ENCODE data around the gene ELOVL6. TPM values are rescaled to one million over a fixed set of nuclear protein-coding genes. Genes with fewer than 3 reads are reported as not detected.

The ELOVL6 gene
- total RNA-seq, 1 experiment from 2014 or later, result 2.2 TPM

GRCh38 chr4:110184140-110184790 is 14.2 kb downstream of the ELOVL6 start:
- H3K36me3 ChIP-seq (ENCODE audit: low read depth, low read length), result no peaks in the 10 kb centered on the region
- no peak overlapping the region for H3K9ac ChIP-seq (ENCODE audit: low read length)
- no peak overlapping the region for H3K27ac ChIP-seq (ENCODE audit: low read length)
- no TSS peak for BruUV-seq (replicated peaks)
- no peaks in the 10 kb centered on the region for H4K20me1 ChIP-seq (ENCODE audit: low read length)
- ATAC-seq, result no peak
- no peaks in the 10 kb centered on the region for H3K27me3 ChIP-seq (ENCODE audit: low read length)
- no peak overlapping the region for H2AFZ ChIP-seq (ENCODE audit: low read length)
- H3K4me1 ChIP-seq (ENCODE audit: insufficient read depth, low read length), result no peaks in the 10 kb centered on the region
- intact Hi-C loops (cut with micrococcal nuclease), result no loop called here
- H3F3A ChIP-seq (ENCODE audit: low read length, unreplicated experiment), result no peaks in the 10 kb centered on the region
- no peaks in the 10 kb centered on the region for H3K79me2 ChIP-seq (ENCODE audit: low read length)
- no peaks in the 10 kb centered on the region for H3K9me3 ChIP-seq (ENCODE audit: low read length)
- H3K9me2 ChIP-seq (replicated peaks; ENCODE audit: low read length), result no peaks in the 10 kb centered on the region
- no peak overlapping the region for H3K4me2 ChIP-seq (ENCODE audit: low read length)
- no peak for DNase-seq
- POLR2A ChIA-PET (ENCODE audit: unreplicated experiment), result no interaction called here
- TF ChIP-seq EZH2phosphoT487 (IDR thresholded peaks at IDR 0.05; ENCODE audit: borderline replicate concordance, low read length) (no peak), CTCF (conservative IDR thresholded peaks at IDR 0.05; ENCODE audit: low read depth, low read length) (no peak), EZH2 (IDR thresholded peaks at IDR 0.05; ENCODE audit: low read length, unreplicated experiment) (no peak)
- CTCF ChIA-PET, result no interaction called here
- H3K4me3 ChIP-seq (ENCODE audit: low read length), result no peak overlapping the region

GRCh38 chr4:110183643-110184042 is 14.8 kb downstream of the ELOVL6 start:
- intact Hi-C loops (cut with micrococcal nuclease), result no loop called here
- no peak for ATAC-seq
- H2AFZ ChIP-seq (ENCODE audit: low read length), result no peak overlapping the region
- no peak overlapping the region for H3K9ac ChIP-seq (ENCODE audit: low read length)
- H3K27me3 ChIP-seq (ENCODE audit: low read length), result no peaks in the 10 kb centered on the region
- H3K79me2 ChIP-seq (ENCODE audit: low read length), result no peaks in the 10 kb centered on the region
- H3K27ac ChIP-seq (ENCODE audit: low read length), result no peak overlapping the region
- H4K20me1 ChIP-seq (ENCODE audit: low read length), result no peaks in the 10 kb centered on the region
- POLR2A ChIA-PET (ENCODE audit: unreplicated experiment), result no interaction called here
- no peaks in the 10 kb centered on the region for H3K36me3 ChIP-seq (ENCODE audit: low read depth, low read length)
- H3K4me1 ChIP-seq (ENCODE audit: insufficient read depth, low read length), result no peaks in the 10 kb centered on the region
- DNase-seq, result no peak
- no peaks in the 10 kb centered on the region for H3K9me2 ChIP-seq (replicated peaks; ENCODE audit: low read length)
- no peaks in the 10 kb centered on the region for H3F3A ChIP-seq (ENCODE audit: low read length, unreplicated experiment)
- CTCF ChIA-PET, result no interaction called here
- H3K4me2 ChIP-seq (ENCODE audit: low read length), result no peak overlapping the region
- H3K9me3 ChIP-seq (ENCODE audit: low read length), result no peaks in the 10 kb centered on the region
- no TSS peak for BruUV-seq (replicated peaks)
- H3K4me3 ChIP-seq (ENCODE audit: low read length), result no peak overlapping the region
- TF ChIP-seq EZH2phosphoT487 (IDR thresholded peaks at IDR 0.05; ENCODE audit: borderline replicate concordance, low read length) (no peak), CTCF (conservative IDR thresholded peaks at IDR 0.05; ENCODE audit: low read depth, low read length) (no peak), EZH2 (IDR thresholded peaks at IDR 0.05; ENCODE audit: low read length, unreplicated experiment) (no peak)

DNA sequence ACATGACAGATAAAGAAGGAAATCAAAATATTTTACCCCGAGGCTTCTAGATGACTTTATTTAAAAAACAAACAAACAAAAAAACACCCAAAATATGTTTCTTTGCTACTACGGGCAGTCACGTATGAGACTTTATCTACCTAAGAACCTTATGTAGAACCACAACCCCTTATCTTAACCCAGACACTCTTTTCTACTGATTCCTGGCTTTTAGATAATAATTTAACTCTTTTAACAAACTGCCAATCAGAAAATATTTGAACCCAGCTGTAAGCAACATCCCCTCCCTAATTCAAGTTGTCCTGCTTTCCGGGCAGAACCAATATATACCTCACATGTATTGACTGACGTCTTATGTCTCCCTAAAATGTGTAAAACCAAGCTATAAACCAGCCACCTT is 15.4 kb downstream of the ELOVL6 start:
- no peak for TF ChIP-seq EZH2phosphoT487 (IDR thresholded peaks at IDR 0.05; ENCODE audit: borderline replicate concordance, low read length)
- intact Hi-C loops (cut with micrococcal nuclease), result no loop called here
- Histone ChIP-seq H2AFZ (ENCODE audit: low read length) (no peak overlapping the region), H4K20me1 (ENCODE audit: low read length) (no peaks in the 10 kb centered on the region), H3K4me2 (ENCODE audit: low read length) (no peak overlapping the region), H3K27ac (ENCODE audit: low read length) (no peak overlapping the region), H3K9ac (ENCODE audit: low read length) (no peak overlapping the region), H3K27me3 (ENCODE audit: low read length) (no peaks in the 10 kb centered on the region), H3K79me2 (ENCODE audit: low read length) (no peaks in the 10 kb centered on the region), H3K9me3 (ENCODE audit: low read length) (no peaks in the 10 kb centered on the region), H3F3A (ENCODE audit: low read length, unreplicated experiment) (no peaks in the 10 kb centered on the region), H3K4me3 (ENCODE audit: low read length) (no peak overlapping the region), H3K9me2 (replicated peaks; ENCODE audit: low read length) (no peaks in the 10 kb centered on the region), H3K4me1 (ENCODE audit: insufficient read depth, low read length) (no peaks in the 10 kb centered on the region), H3K36me3 (ENCODE audit: low read depth, low read length) (no peaks in the 10 kb centered on the region)
- DNase-seq (no peak), ATAC-seq (no peak)
- CTCF ChIA-PET, result no interaction called here
- POLR2A ChIA-PET (ENCODE audit: unreplicated experiment), result no interaction called here
- BruUV-seq (replicated peaks), result no TSS peak
